ENCODE results near the gene CNOT6.
"Not testable (repeated sequence)": the region's sequence is repeated elsewhere in the genome, so short reads cannot be mapped to it uniquely, and the experiment has no call there.

CNOT6 gene

DNA sequence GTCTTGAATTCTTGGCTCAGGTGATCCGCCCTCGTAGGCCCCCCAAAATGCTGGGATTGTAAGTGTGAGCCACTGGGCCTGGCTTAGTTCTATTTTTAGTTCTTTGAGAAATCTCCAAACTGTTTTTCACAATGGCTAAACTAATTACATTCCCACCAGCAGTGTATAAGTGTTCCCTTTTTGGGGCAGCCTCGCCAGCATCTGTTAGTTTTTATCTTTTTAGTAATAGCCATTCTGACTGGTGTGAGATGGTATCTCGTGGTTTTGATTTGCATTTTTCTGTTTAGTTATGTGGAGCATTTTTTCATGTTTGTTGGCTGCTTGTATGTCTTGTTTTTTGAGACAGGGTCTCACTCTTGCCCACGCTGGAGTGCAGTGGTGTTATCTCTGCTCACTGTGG, 28.2 kb downstream of the CNOT6 start:
- H3K27me3 ChIP-seq (ENCODE audit: control insufficient read depth in 1 of 2, insufficient read depth in 2 of 2, low read length in 2 of 2): no peaks in the 10 kb centered on the region
- H3K9me3 ChIP-seq (ENCODE audit: low read length): no peaks in the 10 kb centered on the region
- H3K4me3 ChIP-seq (ENCODE audit: low read depth in 1 of 2, low read length in 2 of 2): no peak overlapping the region
- no peak overlapping the region for H3K9ac ChIP-seq (ENCODE audit: low read length)
- H3K27ac ChIP-seq (ENCODE audit: low read depth, low read length): no peak overlapping the region
- H3K4me1 ChIP-seq (ENCODE audit: insufficient read depth, low read length): peaks cover 13% of the 10 kb centered on the region
- no peaks in the 10 kb centered on the region for H3K36me3 ChIP-seq (ENCODE audit: insufficient read depth, low read length)

DNA sequence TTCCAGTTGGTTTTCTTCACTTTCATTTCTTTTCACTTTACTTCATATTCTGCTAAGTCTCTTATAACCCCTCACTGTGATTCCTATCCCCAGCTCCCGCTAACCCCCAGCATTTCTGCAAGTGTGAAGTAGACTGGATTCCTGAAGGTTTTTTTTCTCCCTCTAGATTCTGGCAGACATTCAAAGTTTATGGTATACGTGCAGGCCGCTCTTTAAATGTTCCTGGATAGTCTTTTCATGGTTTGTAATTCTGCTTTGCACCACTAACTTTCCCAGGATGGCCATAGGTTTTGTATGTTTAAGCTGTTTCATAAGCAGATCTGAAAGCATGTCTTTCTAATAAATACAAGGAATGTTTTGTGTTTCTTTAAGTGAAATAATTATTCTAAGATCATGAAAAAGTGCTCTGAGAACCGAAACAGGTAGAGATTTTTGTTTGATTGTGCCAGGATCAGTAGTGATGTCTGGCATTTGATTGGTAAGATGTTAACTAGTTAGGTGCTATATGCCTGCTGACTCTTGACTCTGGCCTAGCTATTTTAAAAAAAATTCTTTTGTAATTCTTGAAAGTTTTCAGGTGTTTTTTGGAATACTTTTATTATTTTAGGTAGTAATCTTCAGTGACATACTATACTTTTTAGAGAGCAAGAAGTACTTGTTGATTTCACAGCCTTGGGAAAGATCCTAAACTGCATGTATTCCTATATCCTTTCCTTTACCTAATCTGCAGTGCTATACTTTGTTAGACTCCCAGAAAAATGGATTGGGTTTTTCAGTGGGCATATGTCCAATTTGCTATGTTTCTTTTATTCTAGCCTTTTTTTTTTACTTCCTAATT, 29.7 kb downstream of the CNOT6 start:
- Histone ChIP-seq H3K27ac (ENCODE audit: low read depth, low read length) (no peak overlapping the region), H3K4me1 (ENCODE audit: insufficient read depth, low read length) (peaks cover 13% of the 10 kb centered on the region), H3K36me3 (ENCODE audit: insufficient read depth, low read length) (no peaks in the 10 kb centered on the region), H3K4me3 (ENCODE audit: low read depth in 1 of 2, low read length in 2 of 2) (no peak overlapping the region), H3K9ac (ENCODE audit: low read length) (no peak overlapping the region), H3K27me3 (ENCODE audit: control insufficient read depth in 1 of 2, insufficient read depth in 2 of 2, low read length in 2 of 2) (no peaks in the 10 kb centered on the region), H3K9me3 (ENCODE audit: low read length) (no peaks in the 10 kb centered on the region)

DNA sequence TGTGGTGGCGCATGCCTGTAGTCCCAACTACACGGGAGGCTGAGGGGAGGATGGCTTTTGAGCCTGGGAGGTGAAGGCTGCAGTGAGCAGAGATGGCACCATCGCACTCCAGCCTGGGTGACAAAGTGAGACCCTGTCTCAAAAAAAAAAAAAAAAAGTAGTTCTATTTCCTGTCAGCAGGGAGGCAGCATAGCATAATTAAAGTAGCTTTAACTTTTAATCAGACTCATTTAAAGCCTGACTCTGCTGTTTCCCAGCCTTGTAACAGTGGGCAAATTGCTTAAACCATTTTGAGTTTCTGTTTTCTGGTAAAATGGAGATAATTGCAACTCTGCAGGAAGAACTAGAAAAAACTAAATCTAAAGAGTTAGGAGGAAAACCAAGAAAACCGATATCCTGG, 31.2 kb downstream of the CNOT6 start:
- Histone ChIP-seq H3K9me3 (ENCODE audit: low read length) (no peaks in the 10 kb centered on the region), H3K9ac (ENCODE audit: low read length) (no peak overlapping the region), H3K4me1 (ENCODE audit: insufficient read depth, low read length) (peaks cover 13% of the 10 kb centered on the region), H3K27me3 (ENCODE audit: control insufficient read depth in 1 of 2, insufficient read depth in 2 of 2, low read length in 2 of 2) (no peaks in the 10 kb centered on the region), H3K27ac (ENCODE audit: low read depth, low read length) (no peak overlapping the region), H3K36me3 (ENCODE audit: insufficient read depth, low read length) (no peaks in the 10 kb centered on the region), H3K4me3 (ENCODE audit: low read depth in 1 of 2, low read length in 2 of 2) (no peak overlapping the region)

DNA sequence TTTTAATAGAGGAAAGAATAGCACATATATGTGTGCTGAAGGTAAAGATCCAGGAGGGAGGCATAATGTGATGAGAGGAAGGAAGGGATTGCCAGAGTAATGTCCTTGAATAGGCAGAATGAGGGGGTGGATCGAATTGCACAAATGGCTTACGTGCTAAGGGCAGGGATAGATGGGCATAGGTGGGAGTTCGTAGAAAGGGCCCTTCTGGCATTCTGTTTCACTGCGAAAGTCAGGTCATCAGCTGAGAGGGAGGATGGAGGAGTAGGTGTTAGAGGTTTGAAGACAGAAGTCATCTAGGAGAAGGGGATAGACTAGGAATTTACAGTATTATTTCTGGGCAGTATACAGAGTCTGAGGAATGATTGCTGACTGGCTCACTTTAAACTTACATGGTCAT, 32.1 kb downstream of the CNOT6 start:
- no peak overlapping the region for H3K4me3 ChIP-seq (ENCODE audit: low read depth in 1 of 2, low read length in 2 of 2)
- no peaks in the 10 kb centered on the region for H3K9me3 ChIP-seq (ENCODE audit: low read length)
- no peaks in the 10 kb centered on the region for H3K27me3 ChIP-seq (ENCODE audit: control insufficient read depth in 1 of 2, insufficient read depth in 2 of 2, low read length in 2 of 2)
- H3K36me3 ChIP-seq (ENCODE audit: insufficient read depth, low read length): no peaks in the 10 kb centered on the region
- H3K9ac ChIP-seq (ENCODE audit: low read length): no peak overlapping the region
- H3K4me1 ChIP-seq (ENCODE audit: insufficient read depth, low read length): peaks cover 13% of the 10 kb centered on the region
- H3K27ac ChIP-seq (ENCODE audit: low read depth, low read length): no peak overlapping the region

DNA sequence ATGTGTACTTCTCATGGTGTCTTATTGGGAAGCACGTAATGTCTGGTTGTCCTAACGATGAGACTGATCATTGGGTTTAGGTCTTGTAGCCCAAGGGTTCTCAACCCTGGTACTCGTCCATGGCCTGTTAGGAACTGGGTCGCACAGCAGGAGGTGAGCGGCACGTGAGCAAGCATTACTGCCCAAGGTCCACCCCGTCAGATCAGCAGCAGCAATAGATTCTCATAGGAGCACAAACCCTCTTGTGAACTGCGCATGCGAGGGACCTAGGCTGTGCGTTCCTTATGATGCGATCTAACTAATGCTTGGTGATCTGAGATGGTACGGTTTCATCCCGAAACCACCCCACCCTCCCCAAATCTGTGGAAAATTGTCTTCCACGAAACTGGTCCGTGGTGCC, 33.5 kb downstream of the CNOT6 start:
- H3K4me1 ChIP-seq (ENCODE audit: insufficient read depth, low read length): peaks cover 13% of the 10 kb centered on the region
- no peaks in the 10 kb centered on the region for H3K9me3 ChIP-seq (ENCODE audit: low read length)
- no peaks in the 10 kb centered on the region for H3K27me3 ChIP-seq (ENCODE audit: control insufficient read depth in 1 of 2, insufficient read depth in 2 of 2, low read length in 2 of 2)
- peaks cover 5% of the 10 kb centered on the region for H3K36me3 ChIP-seq (ENCODE audit: insufficient read depth, low read length)
- H3K9ac ChIP-seq (ENCODE audit: low read length): no peak overlapping the region
- H3K27ac ChIP-seq (ENCODE audit: low read depth, low read length): no peak overlapping the region
- H3K4me3 ChIP-seq (ENCODE audit: low read depth in 1 of 2, low read length in 2 of 2): no peak overlapping the region

DNA sequence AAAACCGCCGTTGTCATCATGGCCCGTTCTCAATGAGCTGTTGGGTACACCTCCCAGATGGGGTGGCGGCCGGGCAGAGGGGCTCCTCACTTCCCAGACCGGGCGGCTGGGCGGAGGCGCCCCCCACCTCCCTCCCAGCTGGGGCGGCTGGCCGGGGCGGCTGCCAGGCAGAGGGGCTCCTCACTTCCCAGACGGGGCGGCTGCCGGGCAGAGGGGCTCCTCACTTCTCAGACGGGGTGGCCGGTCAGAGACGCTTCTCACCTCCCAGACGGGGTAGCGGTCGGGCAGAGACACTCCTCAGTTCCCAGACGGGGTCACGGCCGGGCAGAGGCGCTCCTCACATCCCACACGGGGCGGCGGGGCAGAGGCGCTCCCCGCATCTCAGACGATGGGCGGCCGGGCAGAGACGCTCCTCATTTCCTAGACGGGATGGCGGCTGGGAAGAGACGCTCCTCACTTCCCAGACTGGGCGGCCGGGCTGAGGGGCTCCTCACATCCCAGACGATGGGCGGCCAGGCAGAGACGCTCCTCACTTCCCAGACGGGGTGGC, 36.9 kb downstream of the CNOT6 start:
- H3K4me1 ChIP-seq (ENCODE audit: insufficient read depth, low read length); H3K27me3 ChIP-seq (ENCODE audit: control insufficient read depth in 1 of 2, insufficient read depth in 2 of 2, low read length in 2 of 2); H3K9me3 ChIP-seq (ENCODE audit: low read length); H3K9ac ChIP-seq (ENCODE audit: low read length); H3K27ac ChIP-seq (ENCODE audit: low read depth, low read length); H3K4me3 ChIP-seq (ENCODE audit: low read depth in 1 of 2, low read length in 2 of 2): not testable (repeated sequence)
- H3K36me3 ChIP-seq (ENCODE audit: insufficient read depth, low read length): peaks cover 13% of the 10 kb centered on the region

DNA sequence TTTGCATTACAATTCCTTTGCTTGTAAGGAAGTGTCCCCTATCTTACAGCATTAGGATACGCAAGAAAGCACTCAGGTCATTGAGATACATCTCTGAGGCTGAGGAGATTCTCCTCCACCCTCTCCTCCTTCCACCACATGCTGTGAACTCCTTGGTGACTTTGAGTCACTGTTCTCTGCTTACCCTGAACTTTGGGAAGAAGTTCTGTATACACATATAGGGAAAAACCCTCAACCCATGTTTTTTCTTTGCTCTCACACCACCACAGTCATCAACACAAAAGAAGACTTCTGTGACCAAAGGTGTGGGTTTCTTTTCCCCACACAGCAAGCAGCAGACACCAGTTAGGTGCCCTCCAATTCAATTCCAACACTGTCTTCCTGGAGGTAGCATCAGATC, 38.1 kb downstream of the CNOT6 start:
- Histone ChIP-seq H3K4me3 (ENCODE audit: low read depth in 1 of 2, low read length in 2 of 2) (no peak overlapping the region), H3K27ac (ENCODE audit: low read depth, low read length) (no peak overlapping the region), H3K9me3 (ENCODE audit: low read length) (no peaks in the 10 kb centered on the region), H3K36me3 (ENCODE audit: insufficient read depth, low read length) (peaks cover 13% of the 10 kb centered on the region), H3K4me1 (ENCODE audit: insufficient read depth, low read length) (no peaks in the 10 kb centered on the region), H3K27me3 (ENCODE audit: control insufficient read depth in 1 of 2, insufficient read depth in 2 of 2, low read length in 2 of 2) (no peaks in the 10 kb centered on the region), H3K9ac (ENCODE audit: low read length) (no peak overlapping the region)

DNA sequence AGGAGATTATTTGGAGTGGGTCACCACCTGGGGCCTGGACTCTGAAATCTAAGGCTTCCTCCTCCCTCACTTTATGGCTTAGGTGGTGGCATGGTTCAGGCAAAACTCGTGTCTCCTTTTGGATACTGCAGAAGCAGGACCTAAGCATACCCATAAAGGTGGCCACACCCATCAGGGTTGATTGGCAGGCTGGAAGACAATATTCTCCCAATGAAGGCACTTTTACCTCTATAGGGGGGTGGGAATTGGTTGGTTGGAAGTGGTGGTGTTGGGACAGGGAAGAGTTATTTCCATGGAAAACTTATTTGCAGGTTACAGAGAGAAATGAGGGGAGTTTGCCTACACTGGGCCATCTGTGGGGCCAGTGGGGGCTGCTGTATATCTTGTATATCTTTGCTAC, 39.7 kb downstream of the CNOT6 start:
- Histone ChIP-seq H3K9me3 (ENCODE audit: low read length) (no peaks in the 10 kb centered on the region), H3K27ac (ENCODE audit: low read depth, low read length) (no peak overlapping the region), H3K4me3 (ENCODE audit: low read depth in 1 of 2, low read length in 2 of 2) (no peak overlapping the region), H3K27me3 (ENCODE audit: control insufficient read depth in 1 of 2, insufficient read depth in 2 of 2, low read length in 2 of 2) (no peaks in the 10 kb centered on the region), H3K36me3 (ENCODE audit: insufficient read depth, low read length) (peaks cover 13% of the 10 kb centered on the region), H3K9ac (ENCODE audit: low read length) (no peak overlapping the region), H3K4me1 (ENCODE audit: insufficient read depth, low read length) (no peaks in the 10 kb centered on the region)

DNA sequence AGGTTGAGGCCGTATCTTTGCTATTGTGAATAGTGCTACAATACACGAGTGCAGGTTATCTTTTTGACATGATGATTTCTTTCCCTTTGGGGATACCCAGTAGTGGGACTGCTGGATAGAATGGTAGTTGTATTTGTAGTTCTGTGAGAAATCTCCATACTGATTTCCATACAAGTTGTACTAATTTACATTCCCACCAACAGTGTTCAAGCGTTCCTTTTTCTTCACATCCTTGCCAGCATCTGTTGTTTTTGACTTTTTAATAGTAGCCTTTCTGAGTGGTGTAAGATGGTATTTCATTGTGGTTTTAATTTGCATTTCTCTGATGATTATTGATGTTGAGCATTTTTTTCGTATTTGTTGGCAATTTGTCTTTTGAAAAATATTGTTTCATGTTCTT, 41.4 kb downstream of the CNOT6 start:
- Histone ChIP-seq H3K27me3 (ENCODE audit: control insufficient read depth in 1 of 2, insufficient read depth in 2 of 2, low read length in 2 of 2) (no peaks in the 10 kb centered on the region), H3K4me3 (ENCODE audit: low read depth in 1 of 2, low read length in 2 of 2) (no peak overlapping the region), H3K4me1 (ENCODE audit: insufficient read depth, low read length) (no peaks in the 10 kb centered on the region), H3K9me3 (ENCODE audit: low read length) (no peaks in the 10 kb centered on the region), H3K27ac (ENCODE audit: low read depth, low read length) (no peak overlapping the region), H3K36me3 (ENCODE audit: insufficient read depth, low read length) (peaks cover 13% of the 10 kb centered on the region), H3K9ac (ENCODE audit: low read length) (no peak overlapping the region)

DNA sequence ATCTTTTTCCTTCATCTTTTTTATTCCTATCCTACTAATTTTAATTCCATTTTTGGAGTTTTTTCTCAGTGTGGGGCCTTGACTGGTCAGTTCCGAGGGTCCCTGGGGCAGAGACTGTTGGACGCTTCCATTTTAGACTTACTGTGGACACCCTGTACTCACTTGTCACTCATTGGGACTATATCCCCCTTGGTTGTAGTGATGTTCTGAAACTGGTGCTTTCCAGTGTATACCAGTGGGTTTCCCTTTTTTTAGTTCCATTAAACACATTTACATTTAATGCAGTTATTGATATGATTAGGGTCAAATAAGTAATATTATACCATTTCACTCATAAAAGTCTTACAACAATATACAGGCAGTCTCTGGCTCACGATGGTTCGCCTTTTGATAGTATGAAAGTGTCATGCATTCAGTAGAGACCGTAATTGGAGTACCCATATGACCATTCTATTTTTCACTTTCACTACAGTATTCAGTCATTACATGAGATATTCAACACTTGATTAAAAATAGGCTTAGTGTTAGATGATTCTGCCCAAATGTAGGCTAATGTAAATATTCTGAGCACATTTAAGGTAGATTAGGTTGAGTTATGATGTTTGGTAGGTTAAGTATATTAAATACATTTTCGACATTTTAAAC, 46.0 kb downstream of the CNOT6 start:
- Histone ChIP-seq H3K4me3 (ENCODE audit: low read depth in 1 of 2, low read length in 2 of 2) (no peak overlapping the region), H3K36me3 (ENCODE audit: insufficient read depth, low read length) (no peaks in the 10 kb centered on the region), H3K27ac (ENCODE audit: low read depth, low read length) (no peak overlapping the region), H3K4me1 (ENCODE audit: insufficient read depth, low read length) (no peaks in the 10 kb centered on the region), H3K9me3 (ENCODE audit: low read length) (no peaks in the 10 kb centered on the region), H3K9ac (ENCODE audit: low read length) (no peak overlapping the region), H3K27me3 (ENCODE audit: control insufficient read depth in 1 of 2, insufficient read depth in 2 of 2, low read length in 2 of 2) (no peaks in the 10 kb centered on the region)

DNA sequence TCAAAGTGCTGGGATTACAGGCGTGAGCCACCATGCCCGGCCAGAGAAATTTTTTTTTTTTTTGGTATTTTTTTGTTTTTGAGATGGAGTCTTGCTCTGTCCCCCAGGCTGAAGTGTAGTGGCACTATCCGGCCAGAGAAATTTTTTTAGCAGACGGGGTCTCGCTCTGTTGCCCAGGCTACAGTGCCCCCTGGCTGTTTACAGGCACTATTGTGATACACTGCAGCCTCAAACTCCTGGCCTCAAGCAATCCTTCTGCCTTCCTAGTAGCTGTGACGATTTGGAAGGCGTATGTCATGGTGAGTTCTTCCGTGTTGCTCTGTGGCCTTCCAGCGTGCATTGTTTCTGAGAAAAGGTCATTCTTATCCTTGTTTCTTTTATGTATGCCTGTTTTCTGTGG, 47.5 kb downstream of the CNOT6 start:
- no peak overlapping the region for H3K4me3 ChIP-seq (ENCODE audit: low read depth in 1 of 2, low read length in 2 of 2)
- H3K27ac ChIP-seq (ENCODE audit: low read depth, low read length): no peak overlapping the region
- no peaks in the 10 kb centered on the region for H3K4me1 ChIP-seq (ENCODE audit: insufficient read depth, low read length)
- H3K9me3 ChIP-seq (ENCODE audit: low read length): no peaks in the 10 kb centered on the region
- H3K27me3 ChIP-seq (ENCODE audit: control insufficient read depth in 1 of 2, insufficient read depth in 2 of 2, low read length in 2 of 2): no peaks in the 10 kb centered on the region
- H3K9ac ChIP-seq (ENCODE audit: low read length): no peak overlapping the region
- no peaks in the 10 kb centered on the region for H3K36me3 ChIP-seq (ENCODE audit: insufficient read depth, low read length)
